GM23338 (cell line): Measurements from ENCODE around the gene EPHA5. TPM values are rescaled to one million over a fixed set of nuclear protein-coding genes. Genes with fewer than 3 reads are reported as not detected.
A peak's percentile ranks its signal among the peaks of the same experiment; 100 is the strongest.

Source experiments
- ATAC-seq: fragments of 200-7000 bp; cut with Tn5 transposase; 3 replicates; pipeline ENCODE4 v1.9.1; 2020
- DNase-seq: peaks from one replicate; pipeline ENCODE4 v3.0.0-alpha.2; 2015; ENCODE audit warnings: low spot score
- H2AFZ ChIP-seq: fragments of 200-600 bp; sonication (generic); 2 replicates; pipeline ENCODE4 v1.8.0; 2016; ENCODE audit warnings: antibody characterized with exemption, mild to moderate bottlenecking, moderate library complexity
- H3F3A ChIP-seq: fragments of 200-600 bp; sonication (generic); replicated peaks from 2 replicates; pipeline ENCODE4 v1.8.0; 2017; ENCODE audit warnings: antibody characterized with exemption, mixed run types, low read depth
- H3K27ac ChIP-seq: fragments of 200-600 bp; sonication (generic); 2 replicates; pipeline ENCODE4 v1.6.1; 2016; ENCODE audit warnings: low read depth
- H3K27me3 ChIP-seq: fragments of 200-600 bp; sonication (generic); 2 replicates; pipeline ENCODE4 v1.8.0; 2016; ENCODE audit warnings: mild to moderate bottlenecking, mixed run types, moderate library complexity; ENCODE audit not compliant: insufficient read depth
- H3K36me3 ChIP-seq: fragments of 200-600 bp; sonication (generic); 2 replicates; pipeline ENCODE4 v1.8.0; 2016; ENCODE audit warnings: mild to moderate bottlenecking; ENCODE audit not compliant: insufficient read depth
- H3K4me1 ChIP-seq: fragments of 200-600 bp; sonication (generic); 2 replicates; pipeline ENCODE4 v1.8.0; 2016; ENCODE audit warnings: mild to moderate bottlenecking, moderate library complexity; ENCODE audit not compliant: insufficient read depth
- H3K4me2 ChIP-seq: fragments of 200-600 bp; sonication (generic); 2 replicates; pipeline ENCODE4 v1.7.1; 2017; ENCODE audit warnings: mixed run types
- H3K4me3 ChIP-seq: fragments of 200-600 bp; sonication (generic); 2 replicates; pipeline ENCODE4 v1.6.1; 2016; ENCODE audit warnings: mixed run types
- H3K79me2 ChIP-seq: fragments of 200-600 bp; sonication (generic); replicated peaks from 2 replicates; pipeline ENCODE4 v1.8.0; 2017; ENCODE audit warnings: mild to moderate bottlenecking; ENCODE audit not compliant: insufficient read depth
- H3K9me2 ChIP-seq: fragments of 200-600 bp; sonication (generic); 2 replicates; pipeline ENCODE4 v1.8.0; 2017; ENCODE audit not compliant: insufficient read depth
- H4K20me1 ChIP-seq: fragments of 200-600 bp; sonication (generic); replicated peaks from 2 replicates; pipeline ENCODE4 v1.8.0; 2017; ENCODE audit warnings: mild to moderate bottlenecking; ENCODE audit not compliant: insufficient read depth
- H3K27ac Mint-ChIP-seq: 2 replicates; pipeline ENCODE4 v1.8.0; 2020; ENCODE audit warnings: inconsistent platforms, mild to moderate bottlenecking, moderate library complexity, mixed read lengths
- H3K27me3 Mint-ChIP-seq: 3 replicates; pipeline ENCODE4 v1.8.0; 2022; ENCODE audit warnings: low read depth, mild to moderate bottlenecking, moderate library complexity, mixed read lengths, inconsistent platforms; ENCODE audit not compliant: insufficient read depth, poor library complexity
- H3K36me3 Mint-ChIP-seq: 3 replicates; pipeline ENCODE4 v1.8.0; 2021; ENCODE audit warnings: low read depth, mild to moderate bottlenecking, inconsistent platforms, moderate library complexity, mixed read lengths
- H3K4me1 Mint-ChIP-seq: 3 replicates; pipeline ENCODE4 v1.8.0; 2020; ENCODE audit warnings: mild to moderate bottlenecking, inconsistent platforms, mixed read lengths
- H3K4me3 Mint-ChIP-seq: 3 replicates; pipeline ENCODE4 v1.8.0; 2021; ENCODE audit warnings: moderate library complexity, mild to moderate bottlenecking, inconsistent platforms, mixed read lengths
- H3K9me3 Mint-ChIP-seq: 3 replicates; pipeline ENCODE4 v1.8.0; 2020; ENCODE audit warnings: moderate library complexity, mild to moderate bottlenecking, inconsistent platforms, mixed read lengths
- CREB1 ChIP-seq: fragments of 250-450 bp; sonication (Bioruptor Pico); IDR thresholded peaks from 2 replicates; pipeline ENCODE4 v1.5.0; 2020; ENCODE audit warnings: low read depth, mild to moderate bottlenecking, moderate library complexity
- EZH2 ChIP-seq: fragments of 200-600 bp; sonication (generic); IDR thresholded peaks from one replicate; pipeline ENCODE4 v1.8.0; 2017; ENCODE audit warnings: antibody characterized with exemption, mild to moderate bottlenecking, low read depth; ENCODE audit not compliant: unreplicated experiment
- EZH2phosphoT487 ChIP-seq: fragments of 200-600 bp; sonication (generic); IDR thresholded peaks from one replicate; pipeline ENCODE4 v1.8.1; 2018; ENCODE audit warnings: antibody characterized with exemption; ENCODE audit not compliant: unreplicated experiment
- POLR2AphosphoS5 ChIP-seq: IDR thresholded peaks from 2 replicates; pipeline ENCODE4 v1.6.1; 2016; ENCODE audit warnings: antibody characterized with exemption, low read depth
- ZNF331 ChIP-seq: fragments of 250-450 bp; sonication (Bioruptor Pico); IDR thresholded peaks from 2 replicates; pipeline ENCODE4 v1.5.0; 2020; ENCODE audit warnings: low read depth, mild to moderate bottlenecking, moderate library complexity
- ZNF462 ChIP-seq: fragments of 250-450 bp; sonication (Bioruptor Pico); IDR thresholded peaks from 2 replicates; pipeline ENCODE4 v1.5.0; 2020; ENCODE audit warnings: mild to moderate bottlenecking, moderate library complexity
- polyA plus RNA-seq: library from polyadenylated mRNA; unstranded; fragments of >200 nt; fragmentation: Nextera tagmentation; extraction: Ambion mirVana; gene quantifications from 2 replicates; pipeline ENCODE4 v1.2.1, GENCODE V29; 2016
- total RNA-seq: library from RNA; depleted of rRNA; stranded (reverse); fragments of >200 nt; shearing (Covaris generic); gene quantifications from 2 replicates; pipeline ENCODE4 v1.2.3, GENCODE V29; 2014
- TF ChIP-seq, protein P1 (sequence below), 2 experiments: fragments of 200-600 bp in 1 of 2; sonication (generic) in 1 of 2; conservative IDR thresholded peaks; 2 replicates each; pipeline versions ENCODE4 v1.5.1 to v1.6.1; 2016 to 2017; ENCODE audit warnings: antibody characterized with exemption in 2 of 2, low read depth in 2 of 2, mild to moderate bottlenecking in 2 of 2, moderate library complexity in 1 of 2

Gene EPHA5
- total and polyA plus RNA-seq, 2 experiments from 2014 or later, result 0.05 to 0.24 TPM

DNA sequence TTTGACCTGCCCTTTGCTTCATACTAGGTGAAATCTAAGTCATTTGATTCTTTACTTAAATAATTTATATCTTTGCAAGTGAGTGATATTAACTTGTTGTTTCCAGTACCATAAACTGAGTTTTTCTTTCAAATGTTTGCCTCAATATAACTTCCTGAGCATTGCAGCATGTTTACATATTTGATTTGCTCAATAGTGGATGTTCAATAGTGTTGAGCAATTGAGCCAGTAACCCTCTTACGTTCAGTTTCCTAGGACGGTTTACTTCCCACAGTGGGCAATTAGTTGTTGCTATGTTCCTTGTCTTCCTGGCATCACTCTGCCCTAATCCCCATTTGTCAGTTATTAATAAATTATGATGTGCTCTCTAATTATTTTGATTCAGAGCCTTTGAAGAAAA lies 278.5 kb downstream of the EPHA5 start (continued):
- TF ChIP-seq ZNF462 (CRISPR knock-in tag) (no peak), ZNF331 (CRISPR knock-in tag) (no peak)

DNA sequence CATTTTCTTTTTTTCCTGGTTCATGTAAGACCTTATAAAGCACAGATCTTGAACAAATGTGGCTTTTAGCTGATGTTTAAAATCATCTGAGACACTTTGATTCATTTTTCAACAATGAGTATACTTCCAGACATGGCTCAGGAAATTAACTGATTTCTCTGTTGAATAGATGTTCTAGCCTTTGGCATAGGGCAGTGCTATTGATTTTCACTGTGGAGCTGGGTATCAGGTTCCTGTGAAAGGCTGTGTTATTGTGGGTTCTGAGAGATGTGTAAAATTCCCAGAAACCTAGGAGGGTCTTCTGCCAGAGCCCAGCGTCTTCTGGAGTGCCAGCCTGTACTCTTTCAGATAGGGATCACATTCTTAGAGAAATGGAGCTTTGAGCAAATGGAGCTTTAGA lies 278.9 kb downstream of the EPHA5 start:
- H3F3A ChIP-seq, result no peaks in the 10 kb centered on the region
- no peak overlapping the region for H3K4me3 Mint-ChIP-seq
- no peak overlapping the region for H3K27ac ChIP-seq
- H3K9me3 Mint-ChIP-seq, result peaks cover 2% of the 10 kb centered on the region; the same call in 2 of the 3 replicates
- H3K36me3 ChIP-seq, result no peaks in the 10 kb centered on the region
- DNase-seq (no peak), ATAC-seq (no peak)
- H3K4me3 ChIP-seq, result no peak overlapping the region
- no peaks in the 10 kb centered on the region for H3K27me3 Mint-ChIP-seq
- no peaks in the 10 kb centered on the region for H3K79me2 ChIP-seq
- no peak overlapping the region for H3K4me2 ChIP-seq
- H3K4me1 Mint-ChIP-seq, result no peaks in the 10 kb centered on the region
- no peak overlapping the region for H3K27ac Mint-ChIP-seq
- no peaks in the 10 kb centered on the region for H4K20me1 ChIP-seq
- H3K27me3 ChIP-seq, result no peaks in the 10 kb centered on the region
- no peaks in the 10 kb centered on the region for H3K9me2 ChIP-seq
- no peaks in the 10 kb centered on the region for H3K36me3 Mint-ChIP-seq
- H2AFZ ChIP-seq, result 0 out of 2 replicates have a peak overlapping the region, but pooled peaks have one; percentile 36
- H3K4me1 ChIP-seq, result no peaks in the 10 kb centered on the region
- TF ChIP-seq POLR2AphosphoS5 (no peak), EZH2phosphoT487 (no peak)

- Mint-ChIP-seq H3K27ac (no peak overlapping the region), H3K9me3 (no peaks in the 10 kb centered on the region), H3K4me3 (no peak overlapping the region), H3K36me3 (no peaks in the 10 kb centered on the region), H3K27me3 (no peaks in the 10 kb centered on the region), H3K4me1 (peaks cover 3% of the 10 kb centered on the region)
- H3K79me2 ChIP-seq, result no peaks in the 10 kb centered on the region
- no peaks in the 10 kb centered on the region for H3K4me1 ChIP-seq
- H3F3A ChIP-seq, result no peaks in the 10 kb centered on the region
- H3K4me3 ChIP-seq, result no peak overlapping the region
- DNase-seq, result no peak
- TF ChIP-seq ZNF331 (CRISPR knock-in tag) (no peak), EZH2phosphoT487 (no peak), EZH2 (no peak), CREB1 (CRISPR knock-in tag) (no peak)
- TF ChIP-seq, protein P1, sequence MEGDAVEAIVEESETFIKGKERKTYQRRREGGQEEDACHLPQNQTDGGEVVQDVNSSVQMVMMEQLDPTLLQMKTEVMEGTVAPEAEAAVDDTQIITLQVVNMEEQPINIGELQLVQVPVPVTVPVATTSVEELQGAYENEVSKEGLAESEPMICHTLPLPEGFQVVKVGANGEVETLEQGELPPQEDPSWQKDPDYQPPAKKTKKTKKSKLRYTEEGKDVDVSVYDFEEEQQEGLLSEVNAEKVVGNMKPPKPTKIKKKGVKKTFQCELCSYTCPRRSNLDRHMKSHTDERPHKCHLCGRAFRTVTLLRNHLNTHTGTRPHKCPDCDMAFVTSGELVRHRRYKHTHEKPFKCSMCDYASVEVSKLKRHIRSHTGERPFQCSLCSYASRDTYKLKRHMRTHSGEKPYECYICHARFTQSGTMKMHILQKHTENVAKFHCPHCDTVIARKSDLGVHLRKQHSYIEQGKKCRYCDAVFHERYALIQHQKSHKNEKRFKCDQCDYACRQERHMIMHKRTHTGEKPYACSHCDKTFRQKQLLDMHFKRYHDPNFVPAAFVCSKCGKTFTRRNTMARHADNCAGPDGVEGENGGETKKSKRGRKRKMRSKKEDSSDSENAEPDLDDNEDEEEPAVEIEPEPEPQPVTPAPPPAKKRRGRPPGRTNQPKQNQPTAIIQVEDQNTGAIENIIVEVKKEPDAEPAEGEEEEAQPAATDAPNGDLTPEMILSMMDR (conservative IDR thresholded peaks at IDR 0.05; ENCODE audit: low read depth in 2 of 2), result no peak
- no peaks in the 10 kb centered on the region for H3K27me3 ChIP-seq
- H3K4me2 ChIP-seq, result no peak overlapping the region
- H3K9me2 ChIP-seq, result no peaks in the 10 kb centered on the region
- no peaks in the 10 kb centered on the region for H3K36me3 ChIP-seq
- no peak overlapping the region for H2AFZ ChIP-seq
- no peak for ATAC-seq
- no peaks in the 10 kb centered on the region for H4K20me1 ChIP-seq
- H3K27ac ChIP-seq, result no peak overlapping the region
Observed at GRCh38 chr4:65386927-65387326, 283.4 kb downstream of the EPHA5 start.
